Gastroesophageal sphincter (tissue), 3 donors: ENCODE data around the gene SDF4.

Experiments
- CTCF ChIP-seq, 4 experiments: fragments of 200-600 bp in 2 of 4; fragments of 450-650 bp in 2 of 4; sonication (generic) in 1 of 4; IDR thresholded peaks; one replicate each; pipeline ENCODE4 v1.5.1; 2017 to 2019; ENCODE audit warnings: antibody characterized with exemption in 4 of 4, mild to moderate bottlenecking in 2 of 4, moderate library complexity in 2 of 4
- EP300 ChIP-seq: sonication (generic); formaldehyde crosslinking; IDR thresholded peaks from one replicate; pipeline ENCODE4 v1.6.1; 2017; ENCODE audit warnings: antibody characterized with exemption, mild to moderate bottlenecking
- POLR2A ChIP-seq, 2 donors: fragments of 450-650 bp; IDR thresholded peaks; one replicate each; pipeline ENCODE4 v1.6.1; 2017; ENCODE audit warnings: antibody characterized with exemption in 2 of 2, mild to moderate bottlenecking in 2 of 2, moderate library complexity in 1 of 2
- POLR2AphosphoS5 ChIP-seq: sonication (generic); formaldehyde crosslinking; IDR thresholded peaks from one replicate; pipeline ENCODE4 v1.6.1; 2017; ENCODE audit warnings: antibody characterized with exemption

GRCh38 chr1:1264868-1265272 lies 33.1 kb upstream of the SDF4 start:
- TF ChIP-seq CTCF (IDR thresholded peaks at IDR 0.05) (peak in 1 of 4 experiments; percentile 8), POLR2A (IDR thresholded peaks at IDR 0.05) (no peak), POLR2AphosphoS5 (no peak), EP300 (no peak)
